Activated CD4-positive, alpha-beta T cell treated with anti-CD3 and anti-CD28 coated beads for 1 hour (primary cell): ENCODE data around the gene GPR162.

Experiments used
- DNase-seq: peaks from one replicate; pipeline ENCODE4 v3.0.0-alpha.2; 2020

Gene GPR162

DNA sequence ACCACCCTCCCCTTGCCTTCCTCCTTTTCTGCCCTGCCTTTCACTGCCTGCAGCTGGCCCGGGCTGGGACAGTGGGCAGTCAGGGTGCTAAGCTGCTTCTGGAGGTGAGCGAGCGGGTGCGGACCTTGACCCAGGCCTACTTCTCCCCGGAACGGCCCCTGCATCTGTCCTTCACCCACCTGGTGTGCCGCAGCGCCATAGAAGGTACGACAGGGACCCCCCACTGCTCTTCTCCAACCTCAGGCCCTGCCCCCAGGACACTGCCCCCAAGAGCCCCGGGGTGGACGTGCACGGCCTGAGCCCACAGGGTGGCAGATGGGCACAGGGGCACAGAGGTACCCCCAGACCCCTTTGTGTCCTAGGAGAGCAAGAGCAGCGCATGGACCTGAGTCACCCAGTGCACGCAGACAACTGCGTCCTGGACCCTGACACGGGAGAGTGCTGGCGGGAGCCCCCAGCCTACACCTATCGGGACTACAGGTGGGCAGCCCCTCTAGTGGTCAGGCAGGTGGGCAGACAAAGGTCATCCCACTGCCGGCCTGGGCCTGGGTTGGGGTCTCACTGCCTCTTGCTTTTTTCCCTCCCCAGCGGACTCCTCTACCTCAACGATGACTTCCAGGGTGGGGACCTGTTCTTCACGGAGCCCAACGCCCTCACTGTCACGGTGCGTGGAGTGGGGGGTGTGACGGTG is 15.9 kb downstream of the GPR162 start:
- DNase-seq, result no peak

DNA sequence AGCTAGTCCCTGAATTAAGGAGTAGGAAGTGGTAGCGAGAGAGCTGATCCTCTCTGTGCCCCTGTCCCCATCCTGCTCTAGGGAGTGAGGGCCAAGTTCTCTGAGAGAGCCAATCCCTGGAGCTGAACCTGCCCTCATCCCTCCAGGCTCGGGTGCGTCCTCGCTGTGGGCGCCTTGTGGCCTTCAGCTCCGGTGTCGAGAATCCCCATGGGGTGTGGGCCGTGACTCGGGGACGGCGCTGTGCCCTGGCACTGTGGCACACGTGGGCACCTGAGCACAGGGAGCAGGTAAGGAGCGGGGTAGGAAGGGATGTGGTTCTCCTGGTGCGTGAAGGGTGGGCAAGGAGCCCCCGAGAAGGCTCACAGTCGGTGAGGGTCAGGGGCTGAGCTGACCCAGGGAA is 17.2 kb downstream of the GPR162 start:
- DNase-seq, result no peak

DNA sequence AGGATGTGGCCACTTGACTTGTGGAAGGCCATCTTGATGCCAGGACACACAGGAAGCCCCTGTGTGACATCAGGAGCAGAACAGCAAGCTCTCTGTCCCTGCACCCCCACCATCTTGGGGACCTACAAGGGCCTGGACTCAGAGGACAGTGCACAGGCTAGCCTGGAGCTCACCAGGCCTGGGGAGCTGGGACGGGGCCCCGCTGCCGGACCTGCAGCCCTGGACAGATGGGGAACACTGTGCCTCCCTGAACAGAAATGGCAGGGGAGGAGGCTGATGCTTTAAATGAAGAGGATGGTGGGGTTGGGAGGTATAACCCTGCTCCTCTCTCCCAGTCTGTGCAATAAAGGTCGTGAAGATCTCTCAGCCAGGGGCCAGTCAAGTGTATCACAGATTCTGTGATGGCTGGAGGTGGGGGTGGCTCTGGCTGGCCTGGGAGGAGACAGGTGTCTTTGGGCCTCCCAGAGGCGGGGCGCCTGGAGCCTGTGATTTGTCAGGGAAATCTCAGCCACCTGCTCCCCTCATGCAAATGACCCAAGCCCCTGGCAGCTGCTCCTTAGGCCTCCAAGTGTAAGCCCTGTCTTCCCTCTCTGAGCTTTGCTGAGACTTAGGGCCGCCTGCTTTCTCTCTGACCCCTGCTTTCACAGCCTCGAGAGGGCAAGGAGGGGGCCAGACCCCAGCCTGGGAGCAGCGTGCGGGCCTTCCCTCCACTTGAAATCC is 18.0 kb downstream of the GPR162 start:
- no peak for DNase-seq

DNA sequence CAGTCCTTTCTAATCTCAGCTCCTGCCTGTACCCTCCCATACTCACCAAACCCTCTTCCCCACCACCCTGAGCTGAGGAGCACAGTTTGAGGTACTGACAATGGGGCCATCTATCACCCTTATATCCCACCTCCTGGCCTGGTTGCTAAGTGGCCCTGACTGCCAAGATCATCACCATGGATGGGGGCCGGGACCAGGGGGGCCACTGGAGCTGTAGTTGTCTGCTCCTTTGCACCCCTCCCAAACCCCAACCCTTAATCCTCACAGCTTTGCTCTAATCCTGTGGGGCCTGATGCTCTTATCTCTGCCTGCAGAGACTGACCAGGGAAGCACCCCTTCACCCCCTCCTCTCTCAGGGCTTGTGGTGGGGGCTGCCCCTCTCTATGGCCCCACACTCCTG is 18.7 kb downstream of the GPR162 start:
- DNase-seq, result no peak

- no peak for DNase-seq
Measured at GRCh38 chr12:6840761-6841515, 19.3 kb downstream of the GPR162 start, which contains the start of gene GNB3. Gene GNB3 (plus strand): TSS chr12:6840925. CDS start chr12:6841288, 363 bp downstream.

- DNase-seq, result no peak
Measured at GRCh38 chr12:6842075-6842474, 20.5 kb downstream of the GPR162 start.

DNA sequence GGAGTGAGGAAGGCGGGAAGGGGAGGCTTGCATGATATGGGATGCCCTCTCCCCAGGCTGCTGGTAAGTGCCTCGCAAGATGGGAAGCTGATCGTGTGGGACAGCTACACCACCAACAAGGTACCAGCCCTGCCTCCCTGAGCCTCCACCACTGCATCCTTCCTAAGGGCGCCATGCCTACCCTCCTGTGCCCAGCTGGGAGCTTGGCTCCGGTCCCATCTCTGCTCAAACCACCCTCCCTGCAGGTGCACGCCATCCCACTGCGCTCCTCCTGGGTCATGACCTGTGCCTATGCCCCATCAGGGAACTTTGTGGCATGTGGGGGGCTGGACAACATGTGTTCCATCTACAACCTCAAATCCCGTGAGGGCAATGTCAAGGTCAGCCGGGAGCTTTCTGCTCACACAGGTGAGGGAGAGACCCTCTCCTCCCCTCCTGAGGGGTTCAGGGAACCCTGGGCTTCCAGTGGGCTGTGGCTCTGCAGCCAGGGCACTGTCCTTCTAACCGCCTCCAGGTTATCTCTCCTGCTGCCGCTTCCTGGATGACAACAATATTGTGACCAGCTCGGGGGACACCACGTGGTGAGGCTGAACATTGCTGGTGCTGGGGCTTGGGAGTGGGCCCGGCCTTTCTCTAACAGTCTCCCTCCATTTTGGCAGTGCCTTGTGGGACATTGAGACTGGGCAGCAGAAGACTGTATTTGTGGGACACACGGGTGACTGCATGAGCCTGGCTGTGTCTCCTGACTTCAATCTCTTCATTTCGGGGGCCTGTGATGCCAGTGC is 21.7 kb downstream of the GPR162 start:
- DNase-seq, result no peak

GRCh38 chr12:6845395-6845794 is 23.8 kb downstream of the GPR162 start:
- no peak for DNase-seq

- no peak for DNase-seq
Measured at GRCh38 chr12:6846316-6846869, 24.8 kb downstream of the GPR162 start.

- no peak for DNase-seq
Measured at GRCh38 chr12:6847676-6848075, 26.1 kb downstream of the GPR162 start.

DNA sequence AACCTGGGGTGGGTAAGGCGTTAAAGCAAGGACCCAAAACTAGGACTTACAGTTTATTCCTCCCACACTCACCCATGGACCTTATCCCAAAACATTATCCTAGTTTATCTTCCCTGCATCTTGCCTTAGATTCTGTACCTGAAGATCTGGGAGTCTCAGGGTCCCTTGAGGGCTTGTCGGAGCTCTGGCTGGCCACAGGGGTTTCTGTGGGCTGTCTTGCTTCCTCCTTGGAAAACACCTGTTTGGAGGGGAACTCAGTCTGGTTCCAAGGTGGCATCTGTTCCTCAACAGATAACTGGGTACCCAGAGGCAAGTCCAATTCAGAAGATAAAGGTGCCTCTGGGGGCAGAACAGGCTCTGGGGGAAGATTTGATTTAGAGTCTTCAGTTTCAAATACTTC is 27.8 kb downstream of the GPR162 start:
- DNase-seq, result no peak

DNA sequence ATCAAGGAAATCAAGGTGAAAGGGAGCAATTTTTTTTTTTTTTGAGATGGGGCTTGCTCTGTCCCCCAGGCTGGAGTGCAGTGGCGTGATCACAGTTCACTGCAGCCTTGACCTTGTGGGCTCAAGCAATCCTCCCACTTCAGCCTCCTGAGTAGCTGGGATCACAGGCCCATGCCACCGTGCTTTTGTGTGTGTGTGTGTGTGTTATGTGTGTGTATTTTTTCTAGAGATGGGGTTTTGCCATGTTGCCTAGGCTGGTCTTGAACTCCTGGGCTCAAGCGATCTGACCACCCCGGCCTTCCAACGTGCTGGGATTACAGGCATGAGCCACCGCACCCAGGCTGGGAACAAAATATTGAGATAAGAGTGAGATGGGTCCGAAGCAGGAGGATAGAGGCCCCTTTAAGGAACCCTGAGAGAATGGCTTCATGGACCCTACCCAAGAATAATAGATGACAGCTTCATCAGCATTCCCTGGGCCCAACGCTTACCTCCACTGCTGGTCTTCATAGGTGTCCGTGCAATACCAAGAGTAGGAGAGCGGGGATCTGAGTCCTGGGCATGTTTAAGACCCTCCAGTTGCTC is 28.4 kb downstream of the GPR162 start:
- DNase-seq, result no peak

DNA sequence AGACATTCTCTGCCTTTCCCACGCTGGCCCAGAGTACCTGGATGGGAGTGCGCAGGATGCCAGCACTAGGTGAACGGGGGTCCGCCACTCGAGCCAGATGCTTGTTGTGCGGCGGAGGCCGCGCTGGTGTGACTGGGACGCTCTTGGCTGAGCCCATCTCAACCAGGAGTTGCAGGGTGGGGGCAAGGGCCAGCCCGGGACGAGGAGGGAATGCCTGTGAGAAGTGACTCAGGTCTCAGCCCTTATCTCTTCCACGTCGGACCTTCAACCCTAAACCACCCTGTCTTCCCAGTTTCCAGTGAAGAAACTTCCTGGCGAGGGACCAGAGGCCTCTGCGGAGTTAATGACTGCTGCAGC is 29.2 kb downstream of the GPR162 start:
- DNase-seq, result no peak

GRCh38 chr12:6851153-6851920 is 29.7 kb downstream of the GPR162 start, which contains the start of gene CDCA3:
Gene CDCA3 (minus strand): TSS chr12:6851286. CDS start chr12:6850952, 334 bp downstream.
- DNase-seq, result peak; percentile 82

DNA sequence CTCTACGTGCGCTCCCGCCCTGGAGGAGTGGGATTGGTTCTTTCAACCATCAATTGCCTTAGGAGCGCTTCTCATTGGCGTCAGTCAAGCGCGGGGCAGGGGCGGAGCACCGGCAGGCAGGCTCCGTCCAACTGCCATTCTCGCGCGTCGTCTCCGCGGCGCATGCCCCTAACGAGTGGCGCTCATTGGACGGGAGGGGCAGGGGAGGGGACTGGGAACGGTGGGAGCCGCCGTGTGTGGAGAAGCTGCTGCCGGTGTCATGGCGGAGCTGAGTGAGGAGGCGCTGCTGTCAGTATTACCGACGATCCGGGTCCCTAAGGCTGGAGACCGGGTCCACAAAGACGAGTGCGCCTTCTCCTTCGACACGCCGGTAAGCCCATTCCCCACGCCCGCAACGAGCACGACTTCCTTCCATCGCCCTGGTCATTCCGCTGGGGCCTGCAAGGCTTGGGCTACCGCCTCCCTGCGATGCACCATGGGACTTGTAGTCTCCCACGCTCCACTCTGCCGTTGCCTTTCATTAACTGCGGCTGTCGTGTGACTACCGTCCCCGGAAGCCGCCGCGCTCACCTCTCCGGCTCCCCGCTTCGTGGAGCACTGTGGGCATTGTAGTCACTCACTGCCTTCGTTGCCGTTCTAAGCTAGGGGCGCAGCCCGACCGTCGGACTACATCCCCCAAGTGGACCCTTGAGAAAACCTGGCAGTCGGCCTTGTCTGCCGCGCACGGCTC is 30.5 kb downstream of the GPR162 start, which contains the start of gene USP5:
Gene USP5 (plus strand): TSS at position 230 of the 730 bp plus-strand sequence. CDS start 30 bp downstream, at position 260.
- peak; percentile 97 for DNase-seq

GRCh38 chr12:6852651-6853354 is 31.2 kb downstream of the GPR162 start:
- DNase-seq, result peak; percentile 41

- DNase-seq, result no peak
Measured at GRCh38 chr12:6853626-6854025, 32.0 kb downstream of the GPR162 start.

DNA sequence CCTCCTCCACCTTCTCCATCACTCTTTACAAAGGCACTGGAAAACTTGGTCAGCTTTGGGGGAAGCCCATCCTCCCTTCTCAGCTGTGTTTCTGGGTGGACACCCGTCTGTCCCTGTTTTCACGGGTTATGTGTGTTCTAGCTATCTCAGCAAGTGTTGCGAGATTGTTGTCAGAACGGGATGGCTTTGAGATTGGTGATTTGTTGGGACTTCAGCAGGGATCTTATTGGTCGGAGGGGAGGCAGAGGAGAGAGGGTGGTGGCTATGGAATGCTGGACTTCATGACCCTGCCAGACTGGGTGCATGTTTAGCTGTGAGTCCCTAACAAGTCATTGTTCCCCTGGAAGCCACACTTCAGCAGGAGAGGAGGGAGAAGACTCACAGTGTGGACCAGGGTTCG is 32.4 kb downstream of the GPR162 start:
- no peak for DNase-seq

DNA sequence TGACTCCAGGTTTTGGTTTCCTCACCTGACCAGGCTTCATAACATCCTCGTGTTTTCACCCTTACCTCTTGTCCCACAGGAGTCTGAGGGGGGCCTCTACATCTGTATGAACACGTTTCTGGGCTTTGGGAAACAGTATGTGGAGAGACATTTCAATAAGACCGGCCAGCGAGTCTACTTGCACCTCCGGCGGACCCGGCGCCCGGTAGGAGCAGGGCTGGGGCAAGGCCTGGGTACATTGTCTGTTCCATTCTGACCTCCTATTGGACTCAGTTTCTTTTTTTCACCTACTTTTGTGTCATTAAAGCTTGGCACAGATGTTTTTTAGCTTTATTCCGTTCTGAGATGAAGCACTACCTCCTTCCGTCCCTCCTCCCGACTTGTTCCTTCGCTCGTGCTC is 33.7 kb downstream of the GPR162 start:
- no peak for DNase-seq

GRCh38 chr12:6858799-6859198 is 37.2 kb downstream of the GPR162 start:
- DNase-seq, result no peak
